DOHH2 (cell line): ENCODE data around the gene EVL.
"Not testable (repeated sequence)": the region's sequence is repeated elsewhere in the genome, so short reads cannot be mapped to it uniquely, and the experiment has no call there.

ENCODE experiments used
- H3F3A ChIP-seq: fragments of 200-600 bp; sonication (generic), shearing (Covaris generic); 2 replicates; pipeline ENCODE4 v1.6.0; 2016; ENCODE audit warnings: antibody characterized with exemption, mild to moderate bottlenecking; ENCODE audit not compliant: control insufficient read depth, insufficient read depth
- H3K27ac ChIP-seq: fragments of 200-600 bp; sonication (generic); 2 replicates; pipeline ENCODE4 v1.5.1; 2014; ENCODE audit warnings: low read depth, mild to moderate bottlenecking, low read length, moderate library complexity
- H3K27me3 ChIP-seq: fragments of 200-600 bp; sonication (generic); 2 replicates; pipeline ENCODE4 v1.6.1; 2014; ENCODE audit warnings: mild to moderate bottlenecking, low read length, mixed read lengths; ENCODE audit not compliant: control insufficient read depth
- H3K36me3 ChIP-seq: fragments of 200-600 bp; sonication (generic); 2 replicates; pipeline ENCODE4 v1.6.1; 2014; ENCODE audit warnings: mild to moderate bottlenecking, low read length, moderate library complexity, mixed read lengths; ENCODE audit not compliant: control insufficient read depth
- H3K4me1 ChIP-seq: fragments of 200-600 bp; sonication (generic); 2 replicates; pipeline ENCODE4 v1.6.1; 2014; ENCODE audit warnings: mild to moderate bottlenecking, low read length, mixed read lengths; ENCODE audit not compliant: control insufficient read depth
- H3K4me2 ChIP-seq: fragments of 200-600 bp; sonication (generic); 2 replicates; pipeline ENCODE4 v1.6.0; 2014; ENCODE audit warnings: mild to moderate bottlenecking, low read length, moderate library complexity
- H3K4me3 ChIP-seq: fragments of 200-600 bp; sonication (generic); 2 replicates; pipeline ENCODE4 v1.5.1; 2014; ENCODE audit warnings: mild to moderate bottlenecking, low read length, mixed read lengths
- H3K79me2 ChIP-seq: fragments of 200-600 bp; sonication (generic); 2 replicates; pipeline ENCODE4 v1.6.1; 2014; ENCODE audit warnings: mild to moderate bottlenecking, low read length, mixed read lengths; ENCODE audit not compliant: control insufficient read depth
- H3K9me2 ChIP-seq: fragments of 200-600 bp; sonication (generic); replicated peaks from 2 replicates; pipeline ENCODE4 v1.6.1; 2014; ENCODE audit warnings: mild to moderate bottlenecking, low read length, mixed read lengths; ENCODE audit not compliant: control insufficient read depth
- H3K9me3 ChIP-seq: fragments of 200-600 bp; sonication (generic); 2 replicates; pipeline ENCODE4 v1.6.1; 2014; ENCODE audit warnings: antibody characterized with exemption, low read length, mixed read lengths; ENCODE audit not compliant: control insufficient read depth, insufficient read depth
- H4K20me1 ChIP-seq: fragments of 200-600 bp; sonication (generic); 2 replicates; pipeline ENCODE4 v1.6.0; 2014; ENCODE audit warnings: low read depth, mild to moderate bottlenecking, antibody characterized with exemption, low read length, moderate library complexity; ENCODE audit not compliant: control insufficient read depth, insufficient read depth
- CTCF ChIP-seq: fragments of 200-600 bp; sonication (generic); IDR thresholded peaks from one replicate; pipeline ENCODE4 v1.5.1; 2014; ENCODE audit warnings: antibody characterized with exemption, mild to moderate bottlenecking, low read depth, low read length; ENCODE audit not compliant: poor library complexity, severe bottlenecking
- EZH2phosphoT487 ChIP-seq: fragments of 200-600 bp; sonication (generic); IDR thresholded peaks from 2 replicates; pipeline ENCODE4 v1.6.1; 2017; ENCODE audit warnings: borderline replicate concordance, mild to moderate bottlenecking, antibody characterized with exemption, low read length, moderate library complexity, mixed read lengths

Gene EVL

GRCh38 chr14:100172811-100173210 is 107.6 kb downstream of the EVL start:
- Histone ChIP-seq H3K4me2 (no peak overlapping the region), H4K20me1 (no peaks in the 10 kb centered on the region), H3F3A (no peaks in the 10 kb centered on the region), H3K27me3 (peaks cover 3% of the 10 kb centered on the region; the same call in 1 of the 2 replicates), H3K36me3 (no peaks in the 10 kb centered on the region), H3K9me3 (no peaks in the 10 kb centered on the region), H3K79me2 (no peaks in the 10 kb centered on the region), H3K4me1 (no peaks in the 10 kb centered on the region), H3K4me3 (no peak overlapping the region), H3K9me2 (no peaks in the 10 kb centered on the region), H3K27ac (no peak overlapping the region)
- TF ChIP-seq EZH2phosphoT487 (no peak), CTCF (no peak)

- Histone ChIP-seq H3K79me2 (no peaks in the 10 kb centered on the region), H3K4me3 (no peak overlapping the region), H3K4me1 (no peaks in the 10 kb centered on the region), H3K36me3 (no peaks in the 10 kb centered on the region), H3F3A (no peaks in the 10 kb centered on the region), H3K27me3 (peaks cover 3% of the 10 kb centered on the region; the same call in 1 of the 2 replicates), H3K4me2 (no peak overlapping the region), H3K9me3 (no peaks in the 10 kb centered on the region), H3K9me2 (no peaks in the 10 kb centered on the region), H4K20me1 (no peaks in the 10 kb centered on the region), H3K27ac (no peak overlapping the region)
- TF ChIP-seq CTCF (no peak), EZH2phosphoT487 (no peak)
Observed at GRCh38 chr14:100173353-100173752, 108.1 kb downstream of the EVL start.

DNA sequence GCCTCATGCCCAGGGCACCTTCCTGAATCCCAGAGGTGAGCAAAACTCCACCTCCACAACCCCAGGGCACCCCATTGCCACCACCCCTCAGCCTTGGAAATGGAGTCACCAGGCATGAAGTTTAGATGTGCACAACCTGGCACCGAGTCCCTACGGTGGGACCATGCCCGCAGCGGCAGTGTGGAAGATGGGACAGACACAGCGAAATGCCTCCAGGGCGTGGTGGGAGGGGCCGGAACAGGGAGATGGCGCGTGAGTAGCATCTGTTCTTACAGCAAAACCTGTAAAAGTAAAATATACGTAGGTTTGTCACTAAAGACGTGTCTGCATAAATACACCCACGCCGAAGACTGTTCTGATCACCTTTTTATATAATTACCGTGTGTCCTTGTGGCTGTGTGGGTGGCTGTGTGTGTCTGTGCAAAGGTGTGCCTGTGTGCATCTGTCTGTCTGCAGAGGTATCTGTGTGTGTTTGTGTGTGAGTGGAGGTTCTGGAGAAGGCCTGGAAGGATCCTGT is 111.6 kb downstream of the EVL start:
- Histone ChIP-seq H3K4me1 (no peaks in the 10 kb centered on the region), H3F3A (no peaks in the 10 kb centered on the region), H3K9me2 (no peaks in the 10 kb centered on the region), H3K36me3 (no peaks in the 10 kb centered on the region), H3K4me3 (no peak overlapping the region), H3K9me3 (no peaks in the 10 kb centered on the region), H4K20me1 (no peaks in the 10 kb centered on the region), H3K79me2 (no peaks in the 10 kb centered on the region), H3K27ac (no peak overlapping the region), H3K4me2 (no peak overlapping the region), H3K27me3 (peaks cover 3% of the 10 kb centered on the region; the same call in 1 of the 2 replicates)
- no peak for TF ChIP-seq CTCF
- TF ChIP-seq EZH2phosphoT487, result no peak

- Histone ChIP-seq H3K9me2 (no peaks in the 10 kb centered on the region), H3K36me3 (no peaks in the 10 kb centered on the region), H3K27ac (no peak overlapping the region), H3K9me3 (no peaks in the 10 kb centered on the region), H3K4me2 (no peak overlapping the region), H3K79me2 (no peaks in the 10 kb centered on the region), H3K27me3 (peaks cover 3% of the 10 kb centered on the region; the same call in 1 of the 2 replicates), H3K4me3 (no peak overlapping the region), H4K20me1 (no peaks in the 10 kb centered on the region), H3F3A (no peaks in the 10 kb centered on the region), H3K4me1 (no peaks in the 10 kb centered on the region)
- TF ChIP-seq EZH2phosphoT487 (no peak), CTCF (no peak)
Observed at GRCh38 chr14:100178691-100179090, 113.5 kb downstream of the EVL start.

DNA sequence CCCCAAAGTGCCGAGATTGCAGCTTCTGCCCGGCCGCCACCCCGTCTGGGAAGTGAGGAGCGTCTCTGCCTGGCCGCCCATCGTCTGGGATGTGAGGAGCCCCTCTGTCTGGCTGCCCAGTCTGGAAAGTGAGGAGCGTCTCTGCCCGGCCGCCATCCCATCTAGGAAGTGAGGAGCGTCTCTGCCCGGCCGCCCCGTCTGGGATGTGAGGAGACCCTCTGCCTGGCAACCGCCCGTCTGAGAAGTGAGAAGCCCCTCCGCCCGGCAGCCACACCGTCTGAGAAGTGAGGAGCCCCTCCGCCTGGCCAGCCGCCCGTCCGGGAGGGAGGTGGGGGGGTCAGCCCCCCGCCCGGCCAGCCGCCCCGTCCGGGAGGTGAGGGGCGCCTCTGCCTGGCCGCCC is 115.4 kb downstream of the EVL start:
- H3K79me2 ChIP-seq, H3K4me3 ChIP-seq, H3K4me2 ChIP-seq: not testable (repeated sequence)

More for the DNA sequence above, 115.4 kb downstream of the EVL start:
- not testable (repeated sequence) for H3K36me3 ChIP-seq, H3K27ac ChIP-seq, H3K27me3 ChIP-seq, H3K9me2 ChIP-seq, H4K20me1 ChIP-seq, H3K4me1 ChIP-seq, H3F3A ChIP-seq, H3K9me3 ChIP-seq
